NCI-H187 treated with DMSO at 0.1 percent for 48 hours (cell line): ENCODE measurements around the gene ARL5C.
"Not testable (repeated sequence)": the region's sequence is repeated elsewhere in the genome, so short reads cannot be mapped to it uniquely, and the experiment has no call there.

Experiments
- DNase-seq: peaks from one replicate; lab custom pipeline; 2025; lab: John Stamatoyannopoulos, UW

The ARL5C gene

DNA sequence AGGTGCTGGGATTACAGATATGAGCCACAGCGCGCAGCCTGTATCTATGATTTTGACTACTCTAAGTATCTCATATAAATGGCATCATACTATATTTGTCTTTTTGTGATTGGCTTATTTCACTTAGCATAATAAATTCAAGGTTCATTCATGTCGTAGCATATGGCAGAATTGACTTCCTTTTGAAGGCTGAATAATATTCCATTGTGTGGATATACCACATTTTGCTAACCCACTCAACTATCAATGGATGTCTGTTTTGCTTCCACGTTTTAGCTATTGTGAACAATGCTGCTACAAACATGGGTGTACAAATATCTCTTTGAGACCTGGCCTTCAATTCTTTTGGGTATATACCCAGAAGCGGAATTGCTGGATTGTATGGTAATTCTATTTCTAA lies 24.7 kb downstream of the ARL5C start:
- DNase-seq, result no peak

DNA sequence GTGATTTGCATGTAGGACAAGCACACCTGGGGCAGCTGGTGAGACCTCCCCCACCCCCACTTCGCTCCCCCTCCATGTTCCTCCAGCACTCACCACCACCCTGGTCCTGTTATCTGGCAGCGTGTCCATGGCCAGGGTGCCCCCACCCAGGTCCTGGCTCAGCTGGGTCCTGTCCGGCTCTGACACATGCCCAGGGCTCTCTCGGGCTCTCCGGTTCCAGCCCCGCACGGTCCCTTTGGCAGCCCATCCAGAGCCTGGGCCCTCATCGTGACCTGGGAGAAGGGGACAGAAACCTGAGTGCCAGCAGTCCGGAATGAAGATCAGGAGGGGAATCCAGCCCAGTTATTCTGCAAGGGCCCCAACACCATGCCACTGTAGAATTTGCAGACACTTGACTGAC lies 26.4 kb downstream of the ARL5C start:
- no peak for DNase-seq

DNA sequence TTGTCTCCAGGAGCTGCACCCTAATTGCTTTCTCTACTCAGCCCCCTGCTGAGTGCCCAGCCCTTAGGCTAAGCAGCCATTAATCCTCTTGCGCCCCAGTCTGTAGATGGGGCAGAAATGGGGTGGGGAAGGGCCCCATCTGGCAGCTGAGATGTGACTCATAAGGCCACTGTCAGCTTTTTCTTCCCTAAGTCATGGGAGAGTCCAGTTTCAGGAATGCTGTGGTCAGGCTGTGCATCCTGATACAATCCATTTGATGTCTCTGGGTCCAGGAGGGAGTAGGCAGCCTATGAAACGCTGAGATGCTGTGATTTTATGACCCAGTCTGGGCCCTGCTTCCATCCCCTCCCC lies 26.8 kb downstream of the ARL5C start:
- no peak for DNase-seq

DNA sequence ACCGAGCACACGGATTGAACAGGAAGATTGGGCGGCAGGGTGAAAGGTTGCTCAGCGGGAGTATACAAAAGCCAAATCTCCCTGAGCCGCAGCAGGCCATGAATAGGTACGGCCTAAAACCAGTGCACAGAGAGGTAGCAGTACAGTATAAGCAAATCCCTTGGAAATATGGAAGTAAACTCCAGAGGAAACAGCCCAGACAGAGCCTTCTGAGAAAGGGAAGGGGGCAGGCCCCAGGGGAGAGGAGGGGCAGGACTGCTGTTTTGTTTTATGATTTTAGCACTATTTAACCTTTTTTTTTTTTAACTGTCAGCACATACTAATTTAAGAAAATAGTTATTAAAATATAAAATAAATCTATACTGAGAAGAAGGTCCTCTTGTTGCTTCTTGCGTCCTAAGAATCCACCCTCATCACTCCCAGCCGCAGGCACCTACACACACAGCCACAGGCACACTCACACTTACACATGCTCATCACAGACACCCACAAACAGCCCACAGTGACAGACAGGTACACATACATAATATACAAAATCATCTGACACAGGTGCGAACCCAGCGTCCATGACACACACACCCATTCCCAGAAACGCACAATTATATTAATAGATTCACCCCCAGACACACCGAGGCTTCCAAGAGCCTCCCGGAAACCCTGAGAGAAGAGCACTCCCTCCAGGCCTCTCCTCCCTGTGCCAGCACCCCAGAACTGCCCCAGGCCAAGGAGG lies 27.4 kb downstream of the ARL5C start:
- DNase-seq, result no peak

DNA sequence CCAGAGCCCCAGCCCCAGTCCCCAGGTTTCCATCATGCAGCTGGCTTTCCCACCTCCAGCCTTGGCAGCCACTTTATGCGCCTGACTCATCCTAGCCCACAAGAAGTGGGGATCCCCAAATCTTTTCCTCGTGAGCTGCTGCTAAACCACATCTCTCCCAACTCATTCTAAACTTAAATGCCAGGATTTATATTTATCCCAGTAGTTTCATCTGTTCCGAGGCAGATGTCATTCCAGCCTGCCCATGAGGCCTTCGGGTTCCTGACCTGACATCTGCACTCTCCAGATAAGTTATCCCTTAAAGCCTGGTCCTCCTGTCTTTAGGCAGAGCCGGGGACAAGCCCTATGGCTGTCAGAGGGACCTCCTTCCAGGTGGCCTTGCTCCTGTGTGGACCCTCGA lies 31.1 kb downstream of the ARL5C start:
- no peak for DNase-seq

DNA sequence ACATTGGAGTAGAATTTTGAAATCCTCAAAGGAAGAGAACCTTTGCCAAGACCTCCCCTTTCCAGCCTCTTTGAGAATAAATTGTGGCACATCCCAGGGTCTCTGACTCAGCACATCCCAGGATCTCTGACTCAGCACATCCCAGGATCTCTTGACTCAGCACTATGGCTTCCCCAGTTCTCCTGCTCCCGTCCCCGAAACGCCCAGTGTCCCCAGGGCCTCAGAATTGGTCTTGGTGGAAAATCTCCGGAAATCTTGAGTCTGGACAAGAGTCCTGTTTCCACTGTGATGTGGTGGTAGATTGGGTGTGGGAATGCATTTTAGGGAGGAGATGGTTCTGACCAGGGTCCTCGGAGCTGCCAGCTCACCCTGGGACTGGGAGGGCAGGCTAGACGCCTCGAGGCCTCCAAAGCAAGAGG lies 33.8 kb downstream of the ARL5C start:
- DNase-seq, result no peak

DNA sequence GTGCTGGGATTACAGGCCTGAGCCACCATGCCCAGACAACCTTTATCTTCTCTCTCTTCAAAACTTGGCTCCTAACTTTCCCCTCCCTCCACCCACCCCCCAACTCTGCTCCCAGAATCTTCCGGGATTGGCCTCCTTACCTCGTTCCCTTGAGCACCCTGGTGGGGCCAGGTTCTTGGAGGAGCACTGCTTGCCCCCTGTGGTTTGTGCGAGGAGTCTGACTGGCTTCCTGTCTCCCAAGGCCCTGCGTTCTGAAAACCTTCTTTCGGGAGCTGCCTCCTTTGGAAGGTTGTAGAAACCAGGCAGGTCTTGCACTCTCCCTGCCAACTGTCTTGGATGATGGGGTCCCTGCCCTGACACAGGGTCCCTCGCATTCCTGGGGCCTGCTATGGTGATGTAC lies 34.3 kb downstream of the ARL5C start:
- no peak for DNase-seq

DNA sequence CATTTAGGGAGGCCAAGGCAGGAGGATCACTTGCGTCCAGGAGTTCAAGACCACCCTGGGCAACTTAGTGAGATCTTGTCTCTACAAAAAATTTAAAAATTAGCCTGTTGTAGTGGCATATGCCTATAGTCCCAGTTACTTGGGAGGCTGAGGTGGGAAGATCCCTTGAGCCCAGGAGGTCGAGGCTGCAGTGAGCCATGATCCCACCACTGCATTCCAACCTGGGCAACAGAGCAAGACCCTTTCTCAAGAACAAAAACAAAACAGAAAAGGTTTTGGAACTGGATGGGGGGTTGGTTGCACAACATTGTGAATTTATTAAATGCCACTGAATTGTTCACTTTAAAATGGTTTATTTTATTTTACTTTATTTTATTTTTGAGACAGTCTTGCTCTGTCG lies 35.8 kb downstream of the ARL5C start:
- DNase-seq, result no peak

DNA sequence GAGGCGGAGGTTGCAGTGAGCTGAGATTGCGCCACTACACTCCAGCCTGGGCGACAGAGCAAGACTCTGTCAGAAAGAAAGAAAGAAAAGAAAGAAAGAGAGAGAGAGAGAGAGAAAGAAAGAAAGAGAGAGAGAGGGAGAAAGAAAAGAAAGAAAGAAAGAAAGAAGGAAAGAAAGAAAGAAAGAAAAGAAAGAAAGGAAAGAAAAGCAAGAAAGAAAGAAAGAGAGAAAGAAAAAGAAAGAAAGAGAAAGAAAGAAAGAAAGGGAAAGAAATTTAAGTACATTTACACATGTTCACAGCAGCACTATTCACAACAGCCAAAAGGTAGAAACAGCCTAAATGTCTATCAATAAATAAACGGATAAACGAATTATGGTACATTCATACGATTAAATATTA lies 36.4 kb downstream of the ARL5C start:
- not testable (repeated sequence) for DNase-seq

DNA sequence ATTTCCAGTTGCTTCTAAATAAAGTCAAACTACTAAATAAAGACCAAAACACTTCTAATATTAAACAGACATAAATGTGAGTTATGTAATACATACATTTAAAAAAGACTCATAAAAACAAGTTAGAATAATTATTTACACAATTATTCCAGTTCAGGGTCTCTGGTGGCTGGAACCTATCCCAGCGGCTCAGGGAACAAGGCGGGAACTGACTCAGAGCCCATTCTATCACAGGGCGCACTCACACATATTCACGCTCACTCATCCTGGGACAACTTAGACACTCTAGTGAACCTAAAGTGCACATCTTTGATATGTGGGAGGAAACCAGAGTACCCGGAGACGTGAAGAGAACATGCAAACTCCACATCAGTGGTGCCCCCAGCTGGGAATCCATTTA lies 39.5 kb downstream of the ARL5C start:
- DNase-seq, result no peak

DNA sequence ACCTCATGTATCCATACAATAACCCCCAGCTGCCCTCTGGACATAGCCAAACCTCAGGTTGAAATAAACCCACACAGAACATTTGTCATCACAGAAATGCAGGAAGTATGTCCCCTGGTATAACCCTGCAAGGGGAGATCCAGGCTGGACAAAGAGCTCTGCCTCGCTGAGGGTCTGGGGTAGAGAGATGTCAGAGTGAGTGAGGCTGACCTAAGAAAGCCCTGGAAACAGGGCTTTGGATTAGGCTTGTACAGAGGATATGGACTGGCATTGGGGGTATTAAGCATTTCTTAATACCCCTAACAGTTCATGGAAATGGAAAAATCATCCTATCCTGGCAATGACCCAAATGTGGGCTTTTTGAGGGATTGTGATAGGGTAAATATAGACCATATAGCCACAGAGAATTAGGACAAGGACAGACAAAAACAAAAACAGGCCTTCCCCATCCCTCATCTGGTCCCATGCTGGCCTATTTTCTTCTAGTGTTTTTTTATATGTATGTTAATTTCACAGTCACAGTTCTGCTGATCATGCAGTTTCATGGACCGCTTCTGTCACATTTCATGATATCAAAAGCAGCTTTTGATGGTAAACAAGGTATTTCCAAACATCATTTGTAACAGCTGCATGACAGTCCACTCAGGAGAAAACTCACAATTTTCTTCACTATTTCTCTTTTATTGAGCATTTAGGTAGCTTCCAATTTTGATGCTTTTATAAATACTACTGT lies 40.7 kb downstream of the ARL5C start:
- DNase-seq, result no peak

DNA sequence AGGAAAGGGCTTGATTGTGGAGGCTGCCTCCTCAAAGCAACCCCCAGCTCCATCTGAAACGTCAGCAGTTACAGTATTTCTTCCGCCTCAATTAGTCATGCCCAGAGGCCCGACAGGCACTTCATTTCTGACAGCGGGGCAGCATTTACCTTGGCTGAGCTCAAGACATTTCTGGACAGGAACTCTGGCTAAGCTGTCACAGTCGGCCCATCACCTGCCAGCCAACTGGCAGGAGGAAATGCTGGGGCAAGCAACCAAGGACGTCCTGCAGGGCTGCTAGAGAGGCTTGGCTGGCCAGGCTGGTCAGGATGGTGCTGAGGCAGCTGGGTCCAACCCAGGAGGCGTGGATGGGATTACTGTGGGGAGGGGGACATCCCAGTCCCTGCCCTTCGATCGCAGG lies 42.3 kb downstream of the ARL5C start:
- DNase-seq, result no peak

DNA sequence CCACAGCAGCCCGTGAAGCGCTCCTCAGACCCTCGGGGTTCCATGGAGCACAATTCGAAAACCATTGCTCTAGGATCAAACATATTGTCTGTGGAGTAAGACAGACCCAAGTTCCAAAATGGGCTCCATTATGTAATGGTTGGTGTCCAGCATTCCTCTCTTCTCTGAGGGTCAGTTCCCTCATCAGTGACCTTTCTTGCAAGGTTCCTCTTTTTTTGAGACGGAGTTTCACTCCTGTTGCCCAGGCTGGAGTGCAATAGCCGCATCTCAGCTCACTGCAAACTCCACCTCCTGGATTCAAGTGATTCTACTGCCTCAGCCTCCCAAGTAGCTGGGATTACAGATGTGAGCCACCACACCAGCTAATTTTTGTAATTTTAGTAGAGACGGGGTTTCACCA lies 43.0 kb downstream of the ARL5C start:
- DNase-seq, result no peak

DNA sequence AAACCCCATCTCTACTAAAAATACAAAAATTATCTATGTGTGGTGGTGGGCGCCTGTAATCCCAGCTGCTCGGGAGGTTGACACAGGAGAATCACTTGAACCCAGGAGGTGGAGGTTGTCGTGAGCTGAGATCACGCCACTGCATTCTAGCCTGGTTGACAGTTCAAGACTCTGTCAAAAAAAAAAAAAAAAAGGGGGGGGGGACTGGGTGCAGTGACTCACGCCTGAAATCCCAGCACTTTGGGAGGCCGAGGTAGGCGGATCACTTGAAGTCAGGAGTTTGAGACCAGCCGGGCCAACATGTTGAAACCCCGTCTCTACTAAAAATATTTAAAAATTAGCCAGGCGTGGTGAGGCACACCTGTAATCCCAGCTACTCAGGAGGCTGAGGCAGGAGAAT lies 44.0 kb downstream of the ARL5C start:
- not testable (repeated sequence) for DNase-seq

DNA sequence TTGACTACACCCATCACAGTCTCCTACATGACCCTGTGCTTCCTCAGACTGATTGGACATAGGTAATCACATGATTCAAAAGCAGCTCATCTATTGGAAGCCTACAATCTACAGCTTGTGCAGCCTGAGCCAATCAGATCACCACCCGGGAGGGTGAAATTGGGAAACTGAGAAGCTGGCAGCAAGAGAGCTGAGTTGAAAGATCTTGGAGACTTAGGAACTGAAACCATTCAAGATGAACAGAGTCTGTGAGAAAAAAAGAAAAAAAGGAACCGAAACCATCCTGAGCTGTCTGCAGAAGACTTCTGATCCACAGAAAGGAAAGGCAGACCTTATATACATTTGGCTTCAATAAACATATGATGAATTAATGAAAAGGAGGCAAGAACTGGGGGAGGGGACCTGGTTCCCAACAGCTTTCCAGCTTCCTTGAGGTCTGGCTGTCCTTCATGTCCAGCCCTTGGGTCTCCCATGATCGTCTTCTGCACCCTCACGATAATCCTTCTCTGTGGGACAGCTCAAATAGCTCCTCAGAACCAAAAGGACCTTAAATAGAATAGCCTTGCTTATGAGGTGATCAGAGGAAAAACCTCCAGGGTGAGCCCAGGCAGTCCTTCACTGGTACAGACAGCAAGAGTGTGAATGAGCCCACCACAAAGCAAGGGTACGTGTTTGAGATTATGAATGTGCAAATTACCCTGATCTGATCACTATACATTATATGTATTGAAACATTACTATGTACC lies 47.1 kb downstream of the ARL5C start:
- no peak for DNase-seq

DNA sequence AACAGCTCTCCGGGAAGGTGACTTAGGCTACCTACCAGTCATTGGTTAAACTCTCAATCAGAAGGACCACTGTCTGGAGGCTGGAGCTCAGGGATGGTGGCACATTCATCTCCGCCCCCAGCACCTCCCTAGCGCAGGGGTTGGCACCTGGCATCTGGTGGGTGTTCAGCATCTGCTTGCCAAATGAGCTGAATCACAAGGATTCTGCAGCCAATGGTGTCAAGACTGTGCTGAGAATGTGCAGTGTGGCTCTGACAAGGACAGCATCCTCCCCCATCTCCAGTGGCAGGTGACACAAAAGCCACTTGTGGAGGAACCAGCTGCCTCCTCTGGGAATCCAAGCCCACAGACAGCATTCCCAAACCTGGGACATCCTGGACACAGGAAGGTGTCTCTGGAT lies 49.7 kb downstream of the ARL5C start:
- no peak for DNase-seq

DNA sequence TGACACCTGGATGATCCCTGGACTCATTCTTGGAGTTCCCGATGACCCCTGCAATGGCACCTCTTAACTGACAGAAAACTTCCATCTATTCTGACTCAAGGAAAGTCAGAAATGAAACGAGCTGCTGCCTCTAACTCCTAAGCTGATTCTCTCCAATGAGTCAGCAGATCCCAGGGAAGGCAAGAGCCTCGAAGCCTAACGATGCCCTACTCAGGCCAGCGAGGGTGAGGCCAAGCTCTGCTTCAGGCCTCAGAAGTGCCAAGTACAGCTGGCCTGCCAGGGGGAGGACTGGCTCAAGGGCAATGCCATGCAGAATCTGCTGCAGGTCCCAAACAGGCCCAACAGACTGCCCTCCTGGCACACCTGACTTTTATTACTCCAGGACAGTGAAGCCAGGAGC lies 50.8 kb downstream of the ARL5C start:
- DNase-seq, result no peak

DNA sequence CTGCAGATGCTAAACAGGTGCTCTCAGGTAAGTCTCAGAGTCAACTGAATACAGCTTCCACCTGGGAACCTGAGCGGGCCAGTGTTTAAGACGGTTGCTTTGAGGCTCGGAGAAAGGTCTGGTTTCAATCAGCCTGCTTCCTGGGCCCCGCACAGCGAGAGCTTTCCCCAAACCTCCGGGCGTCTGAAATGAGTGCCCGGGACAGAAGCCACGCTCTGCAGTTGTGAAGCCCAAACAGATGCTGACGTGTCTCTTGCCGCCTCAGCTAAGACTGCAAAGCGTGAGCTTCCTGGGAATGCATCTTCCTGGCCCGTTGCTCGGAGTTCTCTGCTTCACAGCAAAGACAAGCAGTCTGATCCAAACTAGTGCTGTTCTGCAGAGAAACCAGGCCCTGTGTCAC lies 51.2 kb downstream of the ARL5C start:
- DNase-seq, result no peak

DNA sequence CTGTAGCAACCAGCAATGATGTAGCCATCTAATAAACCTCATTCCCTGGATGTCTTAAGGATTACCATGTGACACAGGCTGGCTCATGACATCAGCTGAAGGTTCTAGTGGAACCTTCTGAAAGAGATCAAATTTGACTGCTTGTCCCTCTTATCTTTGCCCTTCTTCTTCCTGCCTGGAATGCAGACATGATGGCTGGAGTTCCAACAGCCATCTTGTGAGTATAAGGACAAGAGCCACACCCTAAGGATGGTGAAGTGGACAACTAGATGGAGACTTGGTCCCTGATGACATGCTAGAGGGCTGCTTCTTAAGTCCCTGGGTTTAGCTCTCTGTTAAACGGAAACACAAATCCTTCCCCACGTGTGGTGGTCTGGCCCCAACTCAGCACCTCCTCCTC lies 52.1 kb downstream of the ARL5C start:
- no peak for DNase-seq

DNA sequence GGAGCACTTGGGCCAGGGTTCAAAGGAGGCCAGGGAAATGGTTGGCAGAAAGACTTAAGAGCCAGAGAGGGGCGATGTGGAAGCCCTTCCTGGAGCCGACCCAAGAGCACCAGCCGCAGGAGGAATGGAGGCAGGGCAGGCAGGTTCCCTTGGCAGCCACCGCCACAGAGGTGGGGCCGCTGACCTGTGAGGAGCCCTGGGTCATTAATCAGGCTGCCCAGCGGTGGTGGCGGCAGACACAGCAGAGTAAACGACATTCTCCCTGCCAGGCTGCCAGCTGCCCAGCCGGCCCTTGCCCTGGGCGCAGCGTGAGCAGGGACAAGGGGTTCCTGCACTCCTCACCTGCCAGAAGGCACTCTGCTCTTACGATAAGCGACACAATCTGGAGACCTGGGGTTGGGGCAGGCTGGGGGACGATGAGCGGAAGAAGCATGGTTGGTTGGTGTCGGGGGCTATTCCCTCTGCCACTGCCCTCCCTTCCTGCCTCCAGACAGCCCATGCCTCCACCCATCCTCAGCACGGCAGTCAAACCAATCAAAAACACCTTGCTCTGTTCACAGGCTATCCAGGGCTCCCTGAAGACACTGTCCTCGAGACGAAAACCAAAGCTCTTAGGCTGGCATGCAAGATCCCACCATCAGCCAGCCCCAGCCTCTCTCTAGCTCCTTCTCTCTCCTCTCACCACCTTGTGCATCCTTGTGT lies 55.4 kb downstream of the ARL5C start:
- DNase-seq, result no peak

DNA sequence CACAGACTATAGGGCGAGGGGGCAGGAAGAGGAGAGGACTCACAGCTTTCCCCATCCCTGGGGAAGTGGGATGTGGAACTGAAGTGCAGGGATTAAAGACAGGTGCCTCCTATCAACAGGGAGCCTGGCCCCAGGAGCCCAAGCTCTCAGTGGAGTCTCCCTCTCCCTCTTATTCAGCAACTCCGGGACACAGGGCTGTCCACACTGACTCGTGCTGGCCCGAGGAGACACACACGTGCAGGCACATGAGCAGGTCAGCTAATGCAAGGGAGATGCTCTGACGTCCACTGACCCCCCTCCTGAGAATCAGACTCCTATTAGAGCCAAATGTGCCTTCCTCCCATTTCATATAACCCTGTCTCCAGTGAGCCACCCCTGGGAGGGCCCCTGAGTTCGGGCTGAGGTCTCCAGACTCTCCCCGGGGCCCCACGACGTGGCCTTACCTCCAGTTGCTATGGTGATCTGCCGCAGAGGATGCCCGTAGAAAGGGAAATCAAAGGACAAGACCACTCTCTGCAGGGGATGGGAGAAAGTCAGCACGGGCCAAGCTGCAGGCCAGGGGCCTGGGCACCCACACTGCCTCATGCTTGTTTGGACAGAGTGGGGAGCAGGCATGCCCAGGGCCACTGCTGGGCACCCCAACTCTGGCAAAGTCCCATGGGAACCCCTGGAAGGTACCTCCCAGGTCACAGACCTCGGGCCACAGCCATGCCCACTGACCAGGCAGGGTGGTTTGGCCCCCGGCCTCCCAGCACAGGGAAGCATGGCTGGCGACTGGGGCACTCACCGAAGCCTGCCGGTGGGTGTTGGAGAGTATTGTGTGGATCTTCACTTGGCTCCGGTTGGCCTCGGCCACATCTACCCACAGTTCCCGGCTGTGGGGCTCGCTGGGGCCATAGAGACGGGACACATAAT lies 57.2 kb downstream of the ARL5C start:
- no peak for DNase-seq

DNA sequence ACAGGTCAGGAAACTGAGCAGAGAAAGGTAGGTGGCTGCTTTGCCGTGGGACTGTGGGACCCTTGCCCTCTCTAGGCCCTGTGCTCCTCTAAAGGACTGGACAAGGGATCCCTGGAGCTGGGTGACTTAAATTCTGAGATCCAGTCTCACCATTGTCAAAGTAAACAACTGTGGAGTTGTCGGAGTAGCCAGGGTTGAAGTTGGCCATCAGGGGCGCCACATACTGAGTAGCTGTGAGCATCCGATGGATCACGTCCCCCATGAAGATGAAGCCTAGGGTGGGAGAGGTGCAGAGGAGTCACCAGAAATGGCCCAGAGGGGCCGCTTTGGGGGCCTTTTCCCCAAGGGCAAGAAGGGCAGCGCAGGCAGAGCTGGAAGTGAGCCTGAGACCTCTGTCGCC lies 58.0 kb downstream of the ARL5C start:
- DNase-seq, result no peak
